Measurements from ENCODE around the gene ITGA2. TPM values are rescaled to one million over a fixed set of nuclear protein-coding genes. Genes with fewer than 3 reads are reported as not detected.
"Not testable (repeated sequence)": the region's sequence is repeated elsewhere in the genome, so short reads cannot be mapped to it uniquely, and the experiment has no call there.

The ITGA2 gene
- total RNA-seq, 3 donors from 2014 or later, result 0.80 to 33.7 (median 11.8) TPM

- H3K4me1 ChIP-seq, result no peaks in the 10 kb centered on the region
- no peak for DNase-seq (ENCODE audit: low spot score in 2 of 2)
- intact Hi-C loops (cut with DNase I; ENCODE audit: low total_unique reads), result no loop called here
- no peak overlapping the region for H3K4me3 ChIP-seq
- no peaks in the 10 kb centered on the region for H3K27me3 ChIP-seq
- H3K27ac ChIP-seq, result no peak overlapping the region
- H3K9me3 ChIP-seq, result no peaks in the 10 kb centered on the region
- H3K36me3 ChIP-seq, result no peaks in the 10 kb centered on the region
- no peak for TF ChIP-seq CTCF (IDR thresholded peaks at IDR 0.05)
Observed at GRCh38 chr5:52956915-52957747, 32.0 kb upstream of the ITGA2 start.

- intact Hi-C loops (cut with DNase I; ENCODE audit: low total_unique reads), result no loop called here
- no peaks in the 10 kb centered on the region for H3K4me1 ChIP-seq
- H3K4me3 ChIP-seq, result no peak overlapping the region
- no peaks in the 10 kb centered on the region for H3K27me3 ChIP-seq
- TF ChIP-seq POLR2AphosphoS5 (IDR thresholded peaks at IDR 0.05) (no peak), CTCF (IDR thresholded peaks at IDR 0.05) (no peak), POLR2A (IDR thresholded peaks at IDR 0.05) (no peak)
- H3K36me3 ChIP-seq, result no peaks in the 10 kb centered on the region
- H3K9me3 ChIP-seq, result no peaks in the 10 kb centered on the region
- H3K27ac ChIP-seq, result peak overlapping the region in 1 of 2 donors; percentile 35
- DNase-seq (ENCODE audit: low spot score in 2 of 2), result no peak
Observed at GRCh38 chr5:52961274-52961681, 27.9 kb upstream of the ITGA2 start.

GRCh38 chr5:52963636-52964035 is 25.5 kb upstream of the ITGA2 start:
- no peak for TF ChIP-seq POLR2AphosphoS5 (IDR thresholded peaks at IDR 0.05)
- TF ChIP-seq CTCF (IDR thresholded peaks at IDR 0.05), result no peak
- no peak for TF ChIP-seq POLR2A (IDR thresholded peaks at IDR 0.05)
- H3K9me3 ChIP-seq, result no peaks in the 10 kb centered on the region
- H3K27me3 ChIP-seq, result no peaks in the 10 kb centered on the region
- no peaks in the 10 kb centered on the region for H3K36me3 ChIP-seq
- no peak overlapping the region for H3K4me3 ChIP-seq
- DNase-seq (ENCODE audit: low spot score in 2 of 2), result no peak
- H3K4me1 ChIP-seq, result no peaks in the 10 kb centered on the region
- no peak overlapping the region for H3K27ac ChIP-seq
- intact Hi-C loops (cut with DNase I; ENCODE audit: low total_unique reads), result no loop called here

GRCh38 chr5:52964138-52964537 is 25.0 kb upstream of the ITGA2 start:
- DNase-seq (ENCODE audit: low spot score in 2 of 2), result no peak
- no peaks in the 10 kb centered on the region for H3K4me1 ChIP-seq
- no peaks in the 10 kb centered on the region for H3K27me3 ChIP-seq
- no peak overlapping the region for H3K27ac ChIP-seq
- intact Hi-C loops (cut with DNase I; ENCODE audit: low total_unique reads), result no loop called here
- H3K4me3 ChIP-seq, result no peak overlapping the region
- H3K36me3 ChIP-seq, result no peaks in the 10 kb centered on the region
- TF ChIP-seq POLR2A (IDR thresholded peaks at IDR 0.05), result no peak
- TF ChIP-seq CTCF (IDR thresholded peaks at IDR 0.05), result no peak
- no peak for TF ChIP-seq POLR2AphosphoS5 (IDR thresholded peaks at IDR 0.05)
- no peaks in the 10 kb centered on the region for H3K9me3 ChIP-seq

- H3K4me1 ChIP-seq; intact Hi-C loops (cut with DNase I; ENCODE audit: low total_unique reads); H3K4me3 ChIP-seq; H3K27me3 ChIP-seq; H3K36me3 ChIP-seq; H3K27ac ChIP-seq; DNase-seq (ENCODE audit: low spot score in 2 of 2): not testable (repeated sequence)
- peaks cover 0 to 13% of the 10 kb centered on the region in 2 donors for H3K9me3 ChIP-seq
Observed at GRCh38 chr5:52976157-52976556, 13.0 kb upstream of the ITGA2 start.
